ENCODE measurements around the gene DNAH6. TPM values are rescaled to one million over a fixed set of nuclear protein-coding genes. Genes with fewer than 3 reads are reported as not detected.

DNAH6 gene
- total RNA-seq, 4 donors from 2014 or later, result 0.06 to 0.38 (median 0.13) TPM; not detected in 1

GRCh38 chr2:84850471-84850870 lies 334.2 kb downstream of the DNAH6 start:
- Histone ChIP-seq H3K9me3 (no peaks in the 10 kb centered on the region), H3K27me3 (no peaks in the 10 kb centered on the region), H3K4me3 (no peak overlapping the region), H3K27ac (no peak overlapping the region), H3K4me1 (peaks cover 0 to 7% (median 2%) of the 10 kb centered on the region in 3 donors), H3K36me3 (no peaks in the 10 kb centered on the region)
- TF ChIP-seq POLR2A (IDR thresholded peaks at IDR 0.05), result no peak
- TF ChIP-seq, protein P1, sequence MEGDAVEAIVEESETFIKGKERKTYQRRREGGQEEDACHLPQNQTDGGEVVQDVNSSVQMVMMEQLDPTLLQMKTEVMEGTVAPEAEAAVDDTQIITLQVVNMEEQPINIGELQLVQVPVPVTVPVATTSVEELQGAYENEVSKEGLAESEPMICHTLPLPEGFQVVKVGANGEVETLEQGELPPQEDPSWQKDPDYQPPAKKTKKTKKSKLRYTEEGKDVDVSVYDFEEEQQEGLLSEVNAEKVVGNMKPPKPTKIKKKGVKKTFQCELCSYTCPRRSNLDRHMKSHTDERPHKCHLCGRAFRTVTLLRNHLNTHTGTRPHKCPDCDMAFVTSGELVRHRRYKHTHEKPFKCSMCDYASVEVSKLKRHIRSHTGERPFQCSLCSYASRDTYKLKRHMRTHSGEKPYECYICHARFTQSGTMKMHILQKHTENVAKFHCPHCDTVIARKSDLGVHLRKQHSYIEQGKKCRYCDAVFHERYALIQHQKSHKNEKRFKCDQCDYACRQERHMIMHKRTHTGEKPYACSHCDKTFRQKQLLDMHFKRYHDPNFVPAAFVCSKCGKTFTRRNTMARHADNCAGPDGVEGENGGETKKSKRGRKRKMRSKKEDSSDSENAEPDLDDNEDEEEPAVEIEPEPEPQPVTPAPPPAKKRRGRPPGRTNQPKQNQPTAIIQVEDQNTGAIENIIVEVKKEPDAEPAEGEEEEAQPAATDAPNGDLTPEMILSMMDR (IDR thresholded peaks at IDR 0.05), result no peak
- DNase-seq, result no peak
- intact Hi-C loops (cut with DNase I), result no loop called here
- 88 to 89% methylated on average over 2 to 4 of the region's 4 CpGs for WGBS, 2 donors

DNA sequence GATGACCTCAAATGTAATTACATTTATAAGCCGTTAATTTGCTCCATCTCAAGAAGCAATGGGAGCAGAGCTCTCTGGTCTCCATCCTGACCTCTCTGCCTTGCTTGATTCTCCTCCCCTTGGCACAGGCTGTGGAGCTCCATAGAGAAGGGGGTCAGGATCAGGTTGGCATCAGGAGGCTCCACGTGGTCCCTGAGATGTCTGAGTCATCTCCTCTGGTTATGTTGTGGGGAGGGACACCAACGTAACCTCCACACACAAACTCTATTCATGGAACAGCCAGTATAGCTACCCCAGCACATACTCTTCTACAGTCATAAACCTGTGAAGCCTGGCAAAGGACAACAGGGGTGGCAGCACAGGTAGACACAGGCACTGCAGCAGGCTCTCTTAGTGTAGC lies 335.6 kb downstream of the DNAH6 start:
- peaks cover 0 to 1% (median 0%) of the 10 kb centered on the region in 3 donors for H3K4me1 ChIP-seq
- H3K9me3 ChIP-seq, result no peaks in the 10 kb centered on the region
- no peaks in the 10 kb centered on the region for H3K36me3 ChIP-seq
- intact Hi-C loops (cut with DNase I), result no loop called here
- H3K27me3 ChIP-seq, result no peaks in the 10 kb centered on the region
- WGBS, 2 donors, result 40 to 62% methylated on average over 2 to 3 of the region's 3 CpGs
- no peak overlapping the region for H3K27ac ChIP-seq
- DNase-seq, result no peak
- H3K4me3 ChIP-seq, result no peak overlapping the region
- TF ChIP-seq POLR2A (IDR thresholded peaks at IDR 0.05), result no peak
- TF ChIP-seq, protein P1 (IDR thresholded peaks at IDR 0.05), result no peak

GRCh38 chr2:84854850-84855249 lies 338.6 kb downstream of the DNAH6 start:
- intact Hi-C loops (cut with DNase I), result no loop called here

GRCh38 chr2:84855731-84856130 lies 339.4 kb downstream of the DNAH6 start:
- Histone ChIP-seq H3K4me3 (no peak overlapping the region), H3K4me1 (no peaks in the 10 kb centered on the region), H3K27me3 (no peaks in the 10 kb centered on the region), H3K36me3 (no peaks in the 10 kb centered on the region), H3K9me3 (no peaks in the 10 kb centered on the region), H3K27ac (no peak overlapping the region)
- 36 to 55% methylated on average over 8 to 11 of the region's 11 CpGs for WGBS, 2 donors
- DNase-seq, result no peak
- intact Hi-C loops (cut with DNase I), result no loop called here
- TF ChIP-seq POLR2A (IDR thresholded peaks at IDR 0.05), result no peak

More at GRCh38 chr2:84854850-84855249, 338.6 kb downstream of the DNAH6 start:
- H3K9me3 ChIP-seq, result no peaks in the 10 kb centered on the region
- TF ChIP-seq, protein P1 (IDR thresholded peaks at IDR 0.05), result no peak
- no peak for TF ChIP-seq POLR2A (IDR thresholded peaks at IDR 0.05)
- H3K27me3 ChIP-seq, result no peaks in the 10 kb centered on the region
- 51 to 66% methylated on average over 4 of the region's 4 CpGs for WGBS, 2 donors
- H3K4me1 ChIP-seq, result no peaks in the 10 kb centered on the region
- no peak overlapping the region for H3K27ac ChIP-seq
- H3K4me3 ChIP-seq, result no peak overlapping the region
- DNase-seq, result no peak
- no peaks in the 10 kb centered on the region for H3K36me3 ChIP-seq

- Histone ChIP-seq H3K4me3 (no peak overlapping the region), H3K9me3 (no peaks in the 10 kb centered on the region), H3K27me3 (no peaks in the 10 kb centered on the region), H3K27ac (no peak overlapping the region), H3K4me1 (no peaks in the 10 kb centered on the region), H3K36me3 (no peaks in the 10 kb centered on the region)
- 67 to 70% methylated on average over 5 to 6 of the region's 6 CpGs for WGBS, 2 donors
- TF ChIP-seq, protein P1 (IDR thresholded peaks at IDR 0.05), result no peak
- TF ChIP-seq POLR2A (IDR thresholded peaks at IDR 0.05), result no peak
- DNase-seq, result no peak
- intact Hi-C loops (cut with DNase I), result no loop called here
Measured at GRCh38 chr2:84856787-84857186, 340.5 kb downstream of the DNAH6 start.

- no peak for TF ChIP-seq POLR2A (IDR thresholded peaks at IDR 0.05)
- no peak for DNase-seq
- Histone ChIP-seq H3K9me3 (no peaks in the 10 kb centered on the region), H3K27ac (no peak overlapping the region), H3K27me3 (no peaks in the 10 kb centered on the region), H3K36me3 (no peaks in the 10 kb centered on the region), H3K4me1 (no peaks in the 10 kb centered on the region), H3K4me3 (no peak overlapping the region)
- intact Hi-C loops (cut with DNase I), result no loop called here
- 73% methylated on average over 5 of the region's 5 CpGs for WGBS, 2 donors
Measured at GRCh38 chr2:84857566-84857965, 341.3 kb downstream of the DNAH6 start.

Measured in esophagus squamous epithelium (tissue), 5 donors.